ENCODE results near the gene ADPRH. TPM values are rescaled to one million over a fixed set of nuclear protein-coding genes. Genes with fewer than 3 reads are reported as not detected.

Gene ADPRH
- total RNA-seq, 1 donor, result 7.2 TPM

GRCh38 chr3:119575507-119575906, 3.8 kb upstream of the ADPRH start:
- no peak for TF ChIP-seq CTCF (IDR thresholded peaks at IDR 0.05; ENCODE audit: extremely low read depth, low read depth, low read length)
- Histone ChIP-seq H3K79me2 (ENCODE audit: insufficient read depth, low read length) (no peaks in the 10 kb centered on the region), H4K20me1 (ENCODE audit: insufficient read depth, low read length) (no peaks in the 10 kb centered on the region), H3K27ac (ENCODE audit: low read depth, low read length) (no peak overlapping the region), H3K4me1 (ENCODE audit: insufficient read depth, low read length) (peaks cover 11% of the 10 kb centered on the region), H3K4me3 (ENCODE audit: insufficient read depth, low read length) (no peak overlapping the region), H3K36me3 (ENCODE audit: insufficient read depth, low read length) (no peaks in the 10 kb centered on the region), H3K4me2 (ENCODE audit: insufficient read depth, low read length) (no peak overlapping the region), H3K9me3 (ENCODE audit: low read depth, low read length) (no peaks in the 10 kb centered on the region), H2AFZ (ENCODE audit: low read length) (no peak overlapping the region), H3K27me3 (ENCODE audit: insufficient read depth, low read length) (no peaks in the 10 kb centered on the region)
- DNase-seq (ENCODE audit: insufficient read length, low spot score, missing footprints), result no peak

- no peak for TF ChIP-seq CTCF (IDR thresholded peaks at IDR 0.05; ENCODE audit: extremely low read depth, low read depth, low read length)
- Histone ChIP-seq H3K4me2 (ENCODE audit: insufficient read depth, low read length) (peak overlapping the region; percentile 84), H3K27ac (ENCODE audit: low read depth, low read length) (peak overlapping the region; percentile 79), H3K79me2 (ENCODE audit: insufficient read depth, low read length) (no peaks in the 10 kb centered on the region), H3K4me1 (ENCODE audit: insufficient read depth, low read length) (peaks cover 12% of the 10 kb centered on the region), H3K27me3 (ENCODE audit: insufficient read depth, low read length) (no peaks in the 10 kb centered on the region), H2AFZ (ENCODE audit: low read length) (peak overlapping the region; percentile 96), H4K20me1 (ENCODE audit: insufficient read depth, low read length) (no peaks in the 10 kb centered on the region), H3K4me3 (ENCODE audit: insufficient read depth, low read length) (peak overlapping the region; percentile 79), H3K9me3 (ENCODE audit: low read depth, low read length) (no peaks in the 10 kb centered on the region), H3K36me3 (ENCODE audit: insufficient read depth, low read length) (no peaks in the 10 kb centered on the region)
- DNase-seq (ENCODE audit: insufficient read length, low spot score, missing footprints), result peak; percentile 90
Observed at GRCh38 chr3:119580067-119580760, 922 bp downstream of the ADPRH start.

GRCh38 chr3:119582178-119582577, 2.9 kb downstream of the ADPRH start:
- Histone ChIP-seq H3K27me3 (ENCODE audit: insufficient read depth, low read length) (no peaks in the 10 kb centered on the region), H3K4me2 (ENCODE audit: insufficient read depth, low read length) (no peak overlapping the region), H3K9me3 (ENCODE audit: low read depth, low read length) (no peaks in the 10 kb centered on the region), H3K27ac (ENCODE audit: low read depth, low read length) (no peak overlapping the region), H3K79me2 (ENCODE audit: insufficient read depth, low read length) (no peaks in the 10 kb centered on the region), H3K36me3 (ENCODE audit: insufficient read depth, low read length) (no peaks in the 10 kb centered on the region), H4K20me1 (ENCODE audit: insufficient read depth, low read length) (no peaks in the 10 kb centered on the region), H3K4me1 (ENCODE audit: insufficient read depth, low read length) (peaks cover 22% of the 10 kb centered on the region), H2AFZ (ENCODE audit: low read length) (no peak overlapping the region), H3K4me3 (ENCODE audit: insufficient read depth, low read length) (no peak overlapping the region)
- no peak for DNase-seq (ENCODE audit: insufficient read length, low spot score, missing footprints)
- no peak for TF ChIP-seq CTCF (IDR thresholded peaks at IDR 0.05; ENCODE audit: extremely low read depth, low read depth, low read length)

GRCh38 chr3:119585208-119585607, 5.9 kb downstream of the ADPRH start:
- no peak for DNase-seq (ENCODE audit: insufficient read length, low spot score, missing footprints)
- Histone ChIP-seq H4K20me1 (ENCODE audit: insufficient read depth, low read length) (no peaks in the 10 kb centered on the region), H3K27ac (ENCODE audit: low read depth, low read length) (peak overlapping the region; percentile 58), H3K36me3 (ENCODE audit: insufficient read depth, low read length) (no peaks in the 10 kb centered on the region), H3K4me1 (ENCODE audit: insufficient read depth, low read length) (peaks cover 27% of the 10 kb centered on the region), H3K27me3 (ENCODE audit: insufficient read depth, low read length) (no peaks in the 10 kb centered on the region), H2AFZ (ENCODE audit: low read length) (no peak overlapping the region), H3K4me3 (ENCODE audit: insufficient read depth, low read length) (no peak overlapping the region), H3K9me3 (ENCODE audit: low read depth, low read length) (no peaks in the 10 kb centered on the region), H3K79me2 (ENCODE audit: insufficient read depth, low read length) (no peaks in the 10 kb centered on the region), H3K4me2 (ENCODE audit: insufficient read depth, low read length) (no peak overlapping the region)
- TF ChIP-seq CTCF (IDR thresholded peaks at IDR 0.05; ENCODE audit: extremely low read depth, low read depth, low read length), result no peak
